Right ventricle myocardium superior (tissue), 1 donor: ENCODE data around the gene AFMID. TPM values are rescaled to one million over a fixed set of nuclear protein-coding genes. Genes with fewer than 3 reads are reported as not detected.
"Not testable (repeated sequence)": the region's sequence is repeated elsewhere in the genome, so short reads cannot be mapped to it uniquely, and the experiment has no call there.

Experiments used
- ATAC-seq: fragments of 200-7000 bp; cut with Tn5 transposase; one replicate; pipeline ENCODE4 v1.9.1; 2020; ENCODE audit warnings: mild to moderate bottlenecking; ENCODE audit not compliant: poor library complexity
- DNase-seq: peaks from one replicate; pipeline ENCODE4 v3.0.0-alpha.2; 2020
- intact Hi-C: fragments of 100-400 bp; cut with DNase I; formaldehyde crosslinking; loops from one replicate; pipeline ENCODE4 v1.11.2; 2022
- total RNA-seq: library from RNA; stranded (reverse); fragmentation: NEBNext Ultra II Directional; extraction: Animal tissue kit (Norgen Biotek cat#: 25700); gene quantifications from one replicate; pipeline ENCODE4 v1.2.1, GENCODE V29; 2021
- donor health status: DM: no; HTN: yes; CAD: no; lungs with severe emphysema.

AFMID gene
- total RNA-seq, 1 donor from 2014 or later: 32.7 TPM

- ATAC-seq: no peak
These were observed 61.1 kb downstream of the AFMID start for GRCh38 chr17:78248051-78248914.

GRCh38 chr17:78249074-78249817 is 62.1 kb downstream of the AFMID start:
- intact Hi-C loops: loop anchor here (2.0 kb wide), 1 partner anchor 174 kb away; no protein-coding TSS in a partner anchor
- ATAC-seq: no peak
- DNase-seq: no peak

More at GRCh38 chr17:78248051-78248914, 61.1 kb downstream of the AFMID start:
- DNase-seq: no peak
- intact Hi-C loops: loop anchor here (2.0 kb wide), 1 partner anchor 175 kb away; no protein-coding TSS in a partner anchor

GRCh38 chr17:78249818-78250806 is 63.0 kb downstream of the AFMID start:
- ATAC-seq (no peak), DNase-seq (no peak)
- intact Hi-C loops: loop anchor here (2.0 to 5.0 kb wide), 2 partner anchors 138 to 173 kb away; no protein-coding TSS in a partner anchor

GRCh38 chr17:78250891-78251772 is 64.0 kb downstream of the AFMID start:
- ATAC-seq (peak; percentile 79), DNase-seq (peak; percentile 90)
- intact Hi-C loops: loop anchor here (5.0 kb wide), 1 partner anchor 139 kb away; no protein-coding TSS in a partner anchor

- intact Hi-C loops: loop anchor here (5.0 kb wide), 1 partner anchor 139 kb away; no protein-coding TSS in a partner anchor
- DNase-seq (no peak), ATAC-seq (no peak)
These were observed 64.6 kb downstream of the AFMID start for GRCh38 chr17:78251773-78252103.

- peak; percentile 36 for DNase-seq
- ATAC-seq: no peak
- intact Hi-C loops: loop anchor here (5.0 kb wide), 1 partner anchor 140 kb away; no protein-coding TSS in a partner anchor
These were observed 65.0 kb downstream of the AFMID start for GRCh38 chr17:78252111-78252634.

GRCh38 chr17:78252701-78253635 is 65.8 kb downstream of the AFMID start:
- DNase-seq (no peak), ATAC-seq (no peak)
- intact Hi-C loops: loop anchor here (5.0 kb wide), 1 partner anchor 141 kb away; no protein-coding TSS in a partner anchor

- not testable (repeated sequence) for ATAC-seq, DNase-seq
- intact Hi-C loops: loop anchor here (5.0 kb wide), 1 partner anchor 141 kb away; no protein-coding TSS in a partner anchor
These were observed 66.4 kb downstream of the AFMID start for GRCh38 chr17:78253636-78253945.

GRCh38 chr17:78253946-78254672 is 66.9 kb downstream of the AFMID start:
- DNase-seq: peak; percentile 94
- intact Hi-C loops: loop anchor here (5.0 kb wide), 1 partner anchor 142 kb away; no protein-coding TSS in a partner anchor
- peak; percentile 93 for ATAC-seq

GRCh38 chr17:78255029-78255656 is 68.0 kb downstream of the AFMID start:
- ATAC-seq (no peak), DNase-seq (no peak)
- intact Hi-C loops: no loop called here

- no peak for ATAC-seq
- intact Hi-C loops: no loop called here
- no peak for DNase-seq
These were observed 69.0 kb downstream of the AFMID start for GRCh38 chr17:78255953-78256706.

- ATAC-seq: no peak
- intact Hi-C loops: no loop called here
- no peak for DNase-seq
These were observed 69.8 kb downstream of the AFMID start for GRCh38 chr17:78256707-78257591.
